HEK293T (cell line): ENCODE measurements around the gene TPPP2.

Experiments
- CTCF ChIA-PET: fragments of 350-600 bp; formaldehyde crosslinking; extraction: SDS; loops from one replicate; lab custom pipeline; 2021; ENCODE audit warnings: antibody characterized with exemption, inconsistent platforms; lab: Yijun Ruan, JAX
- POLR2A ChIA-PET: fragments of 350-600 bp; formaldehyde crosslinking; extraction: SDS; loops from one replicate; lab custom pipeline; 2020; ENCODE audit warnings: antibody characterized with exemption, inconsistent platforms; lab: Yijun Ruan, JAX
- DNase-seq: peaks from one replicate; pipeline ENCODE4 v3.0.0; 2012; ENCODE audit warnings: mixed read lengths; ENCODE audit errors: extremely low spot score
- ARNT ChIP-seq: fragments of 450-650 bp; IDR thresholded peaks from 2 replicates; pipeline ENCODE4 v1.6.1; 2017; ENCODE audit warnings: mild to moderate bottlenecking
- BHLHE40 ChIP-seq: fragments of 450-650 bp; IDR thresholded peaks from 2 replicates; pipeline ENCODE4 v1.6.1; 2016; ENCODE audit warnings: mild to moderate bottlenecking, moderate library complexity, borderline replicate concordance
- CTBP1 ChIP-seq: fragments of 450-650 bp; IDR thresholded peaks from 2 replicates; pipeline ENCODE4 v1.6.1; 2016; ENCODE audit warnings: borderline replicate concordance
- ELF4 ChIP-seq: fragments of 450-650 bp; IDR thresholded peaks from 2 replicates; pipeline ENCODE4 v1.6.1; 2017; ENCODE audit warnings: antibody characterized with exemption
- FOXA1 ChIP-seq: fragments of 450-650 bp; IDR thresholded peaks from 2 replicates; pipeline ENCODE4 v1.6.1; 2016; ENCODE audit warnings: mild to moderate bottlenecking
- FOXK2 ChIP-seq: fragments of 450-650 bp; IDR thresholded peaks from 2 replicates; pipeline ENCODE4 v1.6.1; 2016; ENCODE audit warnings: mild to moderate bottlenecking
- FOXM1 ChIP-seq: fragments of 450-650 bp; IDR thresholded peaks from 2 replicates; pipeline ENCODE4 v1.6.1; 2017; ENCODE audit warnings: mild to moderate bottlenecking, borderline replicate concordance
- HDGF ChIP-seq: fragments of 450-650 bp; IDR thresholded peaks from 2 replicates; pipeline ENCODE4 v1.6.1; 2017; ENCODE audit warnings: antibody characterized with exemption, borderline replicate concordance
- L3MBTL2 ChIP-seq: fragments of 450-650 bp; conservative IDR thresholded peaks from 2 replicates; pipeline ENCODE4 v1.6.1; 2016; ENCODE audit warnings: mild to moderate bottlenecking
- LEF1 ChIP-seq: fragments of 450-650 bp; IDR thresholded peaks from 2 replicates; pipeline ENCODE4 v1.6.1; 2017; ENCODE audit warnings: mild to moderate bottlenecking, borderline replicate concordance
- NFRKB ChIP-seq: fragments of 450-650 bp; IDR thresholded peaks from 2 replicates; pipeline ENCODE4 v1.6.1; 2016; ENCODE audit warnings: mild to moderate bottlenecking, moderate library complexity
- SP1 ChIP-seq: fragments of 450-650 bp; IDR thresholded peaks from 2 replicates; pipeline ENCODE4 v1.6.1; 2017
- SUZ12 ChIP-seq: fragments of 450-650 bp; IDR thresholded peaks from 2 replicates; pipeline ENCODE4 v1.6.1; 2016; ENCODE audit warnings: mild to moderate bottlenecking
- TARDBP ChIP-seq: fragments of 450-650 bp; IDR thresholded peaks from 2 replicates; pipeline ENCODE4 v1.6.1; 2016
- ZNF384 ChIP-seq: fragments of 450-650 bp; IDR thresholded peaks from 2 replicates; pipeline ENCODE4 v1.6.1; 2016
- TF ChIP-seq, protein P1 (sequence below): fragments of 450-650 bp; IDR thresholded peaks from 2 replicates; pipeline ENCODE4 v1.6.1; 2016

Gene TPPP2

DNA sequence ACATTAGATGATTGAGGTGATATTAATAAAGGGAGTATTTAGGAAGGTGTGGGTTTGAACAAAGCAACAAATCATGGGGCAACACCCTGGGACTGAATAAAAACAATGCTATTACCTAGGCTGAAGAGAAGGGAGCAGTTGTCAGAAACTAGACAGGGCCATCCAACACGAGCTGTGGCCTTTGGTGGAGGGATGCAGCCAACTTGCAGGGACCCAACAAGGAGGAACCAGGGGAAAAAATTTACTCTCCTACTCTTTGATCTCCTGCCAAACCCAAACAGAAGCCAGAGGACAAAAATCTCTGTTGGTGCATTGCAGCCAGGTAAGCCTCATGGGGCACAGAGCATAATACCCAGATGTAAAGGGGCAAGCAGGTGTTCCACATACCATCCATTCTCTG lies 18.9 kb upstream of the TPPP2 start:
- no peak for TF ChIP-seq SP1
- ChIA-PET CTCF (interaction anchor here (0.8 to 2.1 kb wide), 5 partner anchors 12 to 95 kb away, joined by 3 to 12 read pairs (median 3); partner anchors contain the start of gene SLC39A2), POLR2A (interaction anchor here (1.3 kb wide), 1 partner anchor 40 kb away, joined by 4 read pairs; no protein-coding TSS in a partner anchor)
- DNase-seq: no peak

DNA sequence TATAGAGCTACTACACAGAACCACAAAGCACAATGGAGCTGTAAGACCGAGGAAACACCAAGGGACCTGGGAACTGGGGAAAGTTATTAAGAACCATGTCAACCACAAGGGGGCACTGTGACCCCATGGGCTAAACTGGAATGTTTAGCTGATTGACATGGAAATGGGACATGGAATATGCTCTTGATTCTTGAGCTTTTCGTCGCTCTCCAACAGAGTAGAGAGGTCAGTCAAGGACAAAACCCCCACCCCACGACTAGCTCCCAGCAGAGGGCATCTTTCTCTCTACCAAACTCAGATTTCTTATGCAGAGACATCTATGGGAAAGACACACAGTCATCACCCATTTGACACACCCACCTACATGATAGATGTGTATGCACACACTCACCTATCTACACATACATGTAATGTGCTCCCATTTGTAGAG lies 15.2 kb upstream of the TPPP2 start:
- DNase-seq: peak; percentile 79
- CTCF ChIA-PET: interaction anchor here (0.6 to 4.7 kb wide), 28 partner anchors 9 to 362 kb away, joined by 3 to 98 read pairs (median 12); partner anchors contain the start of genes NDRG2, RNASE13 and SLC39A2
- TF ChIP-seq, protein P1, sequence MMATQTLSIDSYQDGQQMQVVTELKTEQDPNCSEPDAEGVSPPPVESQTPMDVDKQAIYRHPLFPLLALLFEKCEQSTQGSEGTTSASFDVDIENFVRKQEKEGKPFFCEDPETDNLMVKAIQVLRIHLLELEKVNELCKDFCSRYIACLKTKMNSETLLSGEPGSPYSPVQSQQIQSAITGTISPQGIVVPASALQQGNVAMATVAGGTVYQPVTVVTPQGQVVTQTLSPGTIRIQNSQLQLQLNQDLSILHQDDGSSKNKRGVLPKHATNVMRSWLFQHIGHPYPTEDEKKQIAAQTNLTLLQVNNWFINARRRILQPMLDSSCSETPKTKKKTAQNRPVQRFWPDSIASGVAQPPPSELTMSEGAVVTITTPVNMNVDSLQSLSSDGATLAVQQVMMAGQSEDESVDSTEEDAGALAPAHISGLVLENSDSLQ: peak; percentile 96
- TF ChIP-seq FOXK2 (no peak), SP1 (no peak)
- POLR2A ChIA-PET: interaction anchor here (0.9 to 2.1 kb wide), 12 partner anchors 9 to 90 kb away, joined by 3 to 18 read pairs (median 6); partner anchors contain the start of genes ARHGEF40, NDRG2 and RNASE7

DNA sequence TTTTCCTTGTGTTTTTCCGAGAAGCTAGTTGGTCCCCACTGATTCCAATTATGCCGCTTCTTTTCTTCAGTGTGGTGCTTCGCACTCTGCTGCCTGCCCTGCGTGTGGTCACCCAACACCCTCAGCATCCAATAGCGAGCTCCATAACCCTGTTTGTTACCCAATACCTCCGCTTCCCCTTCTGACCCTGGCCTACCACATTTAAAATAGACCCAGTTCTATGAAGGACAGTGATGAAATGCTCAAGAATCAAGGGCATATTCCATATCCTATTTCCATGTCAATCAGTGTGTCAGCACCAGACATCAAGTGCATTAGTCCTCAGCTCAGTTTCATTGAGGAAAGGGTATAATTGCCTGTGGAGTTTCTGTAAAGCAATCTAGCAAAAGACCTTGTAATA lies 14.7 kb upstream of the TPPP2 start:
- POLR2A ChIA-PET: interaction anchor here (1.1 to 2.1 kb wide), 9 partner anchors 9 to 89 kb away, joined by 4 to 18 read pairs (median 7); partner anchors contain the start of genes ARHGEF40 and NDRG2
- CTCF ChIA-PET: interaction anchor here (0.6 to 4.7 kb wide), 26 partner anchors 8 to 250 kb away, joined by 3 to 98 read pairs (median 13); partner anchors contain the start of genes NDRG2, RNASE13 and SLC39A2
- TF ChIP-seq ELF4: no peak
- no peak for TF ChIP-seq LEF1
- no peak for TF ChIP-seq TARDBP
- no peak for TF ChIP-seq ARNT
- no peak for TF ChIP-seq FOXK2
- no peak for TF ChIP-seq HDGF
- no peak for TF ChIP-seq NFRKB
- no peak for TF ChIP-seq SUZ12
- no peak for TF ChIP-seq FOXM1
- no peak for TF ChIP-seq FOXA1
- DNase-seq: no peak

DNA sequence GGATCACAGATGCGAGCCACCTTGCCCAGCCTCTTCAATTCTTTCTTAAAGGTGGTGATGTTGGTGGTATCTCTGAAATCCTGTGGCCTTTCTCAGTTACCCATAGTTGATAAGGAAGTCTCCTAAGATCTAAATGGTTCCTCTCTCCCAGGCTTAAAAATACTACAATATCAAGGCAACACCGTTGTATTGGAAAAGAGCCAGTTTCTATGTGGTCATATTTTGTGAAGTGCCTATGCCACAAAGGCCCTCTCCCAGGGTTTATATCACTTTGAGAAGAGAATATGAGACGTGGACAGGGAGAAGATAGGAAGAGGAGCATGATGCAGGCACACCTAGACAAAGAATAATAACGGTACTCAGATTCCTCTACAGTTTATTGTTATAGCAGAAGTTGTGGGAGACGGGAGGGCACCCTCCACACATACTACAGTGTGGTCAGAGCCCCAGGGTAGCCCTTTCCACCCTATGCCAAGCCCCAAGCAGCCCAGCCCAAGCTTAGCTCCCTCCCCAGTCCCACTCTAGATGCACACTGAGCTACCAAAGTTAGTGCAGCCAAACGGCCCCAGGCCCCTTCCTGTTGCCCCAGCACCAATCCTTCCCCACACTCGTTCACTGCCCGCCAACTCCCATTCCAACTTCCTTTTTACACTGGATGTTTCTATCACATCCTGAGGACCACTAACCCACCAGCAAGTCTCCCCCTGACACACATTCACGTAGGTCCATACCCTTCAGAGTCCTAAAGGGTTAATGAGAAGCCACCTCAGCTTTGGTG lies 13.4 kb upstream of the TPPP2 start:
- ChIA-PET CTCF (interaction anchor here (0.6 to 4.7 kb wide), 7 partner anchors 18 to 88 kb away, joined by 3 to 98 read pairs (median 19); partner anchors contain the start of gene SLC39A2), POLR2A (interaction anchor here (1.1 to 2.1 kb wide), 3 partner anchors 30 to 76 kb away, joined by 3 to 7 read pairs (median 3); no protein-coding TSS in a partner anchor)
- TF ChIP-seq TARDBP (no peak), ELF4 (no peak), FOXK2 (no peak), LEF1 (no peak), SP1 (no peak), SUZ12 (no peak), NFRKB (no peak)
- no peak for DNase-seq

DNA sequence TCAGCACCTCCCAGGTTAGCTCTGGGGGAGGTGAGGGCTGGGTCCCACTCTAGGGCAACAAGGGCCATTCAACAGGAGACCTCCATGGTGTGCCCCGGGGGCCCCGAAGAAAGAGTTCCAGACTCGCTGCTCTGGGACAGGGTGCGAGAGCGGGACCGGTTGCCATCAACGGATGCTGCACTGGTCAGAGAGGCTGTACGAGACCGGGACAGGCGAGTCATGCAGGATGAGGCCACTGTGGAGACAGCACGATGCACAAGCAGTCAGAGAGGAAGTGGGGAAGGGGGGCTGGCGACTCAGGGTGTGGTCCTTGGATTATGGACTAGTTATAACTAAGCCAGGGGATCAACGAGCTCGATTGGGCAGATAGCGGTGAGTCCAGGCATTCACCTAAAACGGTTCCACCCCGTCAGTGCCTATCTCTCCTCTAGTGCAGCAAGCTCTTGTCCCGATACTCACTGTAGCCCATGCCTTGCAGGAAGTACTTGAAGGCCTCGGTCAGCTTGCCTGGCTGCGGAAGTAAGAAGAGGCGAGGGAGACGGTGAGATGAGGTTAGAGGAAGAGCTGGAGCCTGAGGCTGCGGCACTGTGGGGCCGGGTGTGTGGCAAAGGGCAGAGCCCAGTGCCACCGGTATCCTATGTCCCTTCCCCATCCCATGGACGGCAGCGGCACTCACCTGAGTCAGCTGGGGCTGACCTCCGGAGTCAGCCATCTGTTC lies 12.3 kb upstream of the TPPP2 start:
- DNase-seq: no peak
- no peak for TF ChIP-seq SUZ12
- ChIA-PET CTCF (interaction anchor here (0.6 to 4.7 kb wide), 4 partner anchors 22 to 75 kb away, joined by 3 to 98 read pairs (median 3); no protein-coding TSS in a partner anchor), POLR2A (interaction anchor here (1.3 kb wide), 1 partner anchor 29 kb away, joined by 3 read pairs; no protein-coding TSS in a partner anchor)

DNA sequence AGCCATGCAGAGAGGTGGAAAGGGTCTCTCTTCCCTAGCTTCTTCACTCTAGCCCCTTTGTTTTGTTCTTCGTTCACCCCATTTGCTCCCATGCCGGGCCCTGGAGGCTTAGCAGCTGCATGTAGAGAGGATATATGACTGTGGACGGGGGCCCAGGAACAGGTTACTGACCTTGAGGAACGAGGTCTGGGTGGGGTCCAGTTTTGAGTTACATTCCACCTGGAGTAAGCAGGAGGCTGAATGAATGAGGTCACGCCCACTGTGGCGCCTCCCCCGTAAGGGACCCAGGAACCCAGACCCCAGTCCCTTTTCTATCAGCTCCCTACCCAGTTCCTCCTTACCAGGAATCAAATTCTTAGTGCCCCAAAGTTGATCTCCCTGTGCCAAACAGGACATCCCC lies 11.7 kb upstream of the TPPP2 start:
- TF ChIP-seq ARNT (no peak), FOXK2 (no peak), SP1 (no peak), BHLHE40 (no peak), NFRKB (no peak), FOXA1 (no peak), ELF4 (no peak), ZNF384 (no peak), CTBP1 (no peak)
- POLR2A ChIA-PET: interaction anchor here (1.3 to 1.6 kb wide), 2 partner anchors 28 to 48 kb away, joined by 3 to 4 read pairs; no protein-coding TSS in a partner anchor
- CTCF ChIA-PET: interaction anchor here (0.9 to 4.7 kb wide), 3 partner anchors 22 to 74 kb away, joined by 3 to 98 read pairs (median 3); no protein-coding TSS in a partner anchor
- no peak for DNase-seq

DNA sequence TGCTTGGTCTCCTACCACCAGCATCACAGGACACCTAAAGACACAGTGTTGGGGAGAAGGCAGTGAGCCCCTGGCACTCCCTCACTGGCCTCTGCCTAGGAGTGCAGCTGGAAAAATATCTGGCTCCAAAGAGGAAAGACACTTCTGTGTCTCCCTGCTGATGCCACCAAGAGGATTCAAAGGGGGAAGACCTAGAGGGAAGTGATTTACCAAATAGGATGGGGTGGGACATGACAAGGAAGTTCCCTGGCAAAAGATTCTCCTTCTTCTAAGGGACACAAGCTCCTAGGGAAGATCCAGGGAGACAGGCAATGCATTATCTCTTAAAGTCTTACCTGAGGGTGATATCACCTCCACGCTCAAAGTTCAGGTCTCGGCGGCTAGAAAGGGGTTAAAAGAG lies 11.2 kb upstream of the TPPP2 start:
- no peak for DNase-seq
- ChIA-PET POLR2A (interaction anchor here (1.6 kb wide), 1 partner anchor 48 kb away, joined by 4 read pairs; no protein-coding TSS in a partner anchor), CTCF (interaction anchor here (2.9 kb wide), 1 partner anchor 21 kb away, joined by 15 read pairs; no protein-coding TSS in a partner anchor)
- no peak for TF ChIP-seq TARDBP
- no peak for TF ChIP-seq CTBP1
- TF ChIP-seq SP1: no peak
- TF ChIP-seq ARNT: no peak
- TF ChIP-seq NFRKB: no peak
- TF ChIP-seq FOXK2: no peak
- no peak for TF ChIP-seq FOXM1
- no peak for TF ChIP-seq BHLHE40
- no peak for TF ChIP-seq SUZ12
- TF ChIP-seq ELF4: no peak
- no peak for TF ChIP-seq ZNF384
- TF ChIP-seq FOXA1: no peak
- TF ChIP-seq, protein P1: no peak
- no peak for TF ChIP-seq L3MBTL2
- no peak for TF ChIP-seq HDGF
- no peak for TF ChIP-seq LEF1
